Measurements from ENCODE around the gene GTPBP6. TPM values are rescaled to one million over a fixed set of nuclear protein-coding genes. Genes with fewer than 3 reads are reported as not detected.

GTPBP6 gene
- polyA plus RNA-seq, 1 of the 3 experiments (the other 2 are of a cell fraction) = 47.3 TPM

DNA sequence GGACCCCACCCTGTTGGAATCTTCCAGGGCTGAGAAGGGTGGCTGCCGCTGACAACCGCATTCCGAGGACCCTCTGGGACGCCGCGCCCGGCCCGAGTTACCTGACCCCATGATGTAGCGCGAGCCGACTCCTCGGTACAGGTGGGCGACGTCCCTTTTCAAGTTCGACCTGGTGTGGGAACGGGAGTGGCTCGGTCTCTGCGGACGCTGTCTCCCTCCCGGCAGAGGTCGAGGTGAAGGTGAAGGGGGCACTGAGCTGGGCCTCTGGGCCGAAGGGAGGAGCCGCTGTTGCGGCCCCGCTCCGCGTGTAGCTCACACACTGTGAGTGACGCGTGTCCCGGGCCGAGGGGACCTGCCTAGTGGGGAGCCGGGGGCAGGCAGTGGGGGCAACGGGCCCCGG, 4.5 kb downstream of the GTPBP6 start:
- CTCF ChIA-PET = no interaction called here
- Histone ChIP-seq H3K4me3 (ENCODE audit: low read depth in 2 of 2, low read length in 1 of 2) (no peak overlapping the region), H2AFZ (ENCODE audit: low read depth) (no peak overlapping the region), H3K9ac (no peak overlapping the region), H3K9me3 (no peaks in the 10 kb centered on the region), H3K79me2 (ENCODE audit: insufficient read depth) (peaks cover 10% of the 10 kb centered on the region; the same call in 1 of the 2 replicates), H3K27ac (ENCODE audit: low read depth in 2 of 2, low read length in 1 of 2) (no peak overlapping the region), H3F3A (replicated peaks; ENCODE audit: insufficient read depth) (no peaks in the 10 kb centered on the region), H3K9me2 (no peaks in the 10 kb centered on the region), H3K4me1 (ENCODE audit: control insufficient read depth in 1 of 2, insufficient read depth in 2 of 2, low read depth in 1 of 2, low read length in 1 of 2) (peaks cover 5 to 6% of the 10 kb centered on the region in 2 experiments; a peak in 2 of 4 replicates), H3K4me2 (no peak overlapping the region), H4K20me1 (ENCODE audit: insufficient read depth) (0 out of 2 replicates have a peak, but pooled peaks cover 8% of the 10 kb centered on the region), H3K27me3 (ENCODE audit: insufficient read depth) (no peaks in the 10 kb centered on the region), H3K36me3 (replicated peaks in 1 of 2; ENCODE audit: control insufficient read depth in 1 of 2, insufficient read depth in 2 of 2, low read length in 1 of 2) (peaks cover 0 to 44% of the 10 kb centered on the region in 2 experiments)
- WGBS (ENCODE audit: low lambda C conversion rate) = 90% methylated on average over 5 of the region's 34 CpGs
- POLR2A ChIA-PET = no interaction called here
- DNase-seq = no peak
- TF ChIP-seq FOSL2 (IDR thresholded peaks at IDR 0.05; ENCODE audit: borderline replicate concordance, low read depth) (no peak), GABPA (IDR thresholded peaks at IDR 0.05; ENCODE audit: low read depth) (no peak), YY1 (IDR thresholded peaks at IDR 0.05; ENCODE audit: low read depth) (no peak), FOXM1 (IDR thresholded peaks at IDR 0.05; ENCODE audit: low read depth) (no peak), FOXJ3 (CRISPR knock-in tag; IDR thresholded peaks at IDR 0.05) (no peak), RFX5 (IDR thresholded peaks at IDR 0.05; ENCODE audit: low read length) (no peak), POLR2AphosphoS5 (IDR thresholded peaks at IDR 0.05; ENCODE audit: low read depth, low read length) (no peak), JUND (IDR thresholded peaks at IDR 0.05) (no peak), RCOR1 (IDR thresholded peaks at IDR 0.05; ENCODE audit: low read length) (no peak), SIN3A (IDR thresholded peaks at IDR 0.05; ENCODE audit: borderline replicate concordance, low read depth, low read length) (no peak), SMC3 (IDR thresholded peaks at IDR 0.05; ENCODE audit: low read depth, low read length) (no peak), ELF1 (IDR thresholded peaks at IDR 0.05) (no peak), CHD2 (IDR thresholded peaks at IDR 0.05; ENCODE audit: low read length, partially characterized antibody) (no peak), NRF1 (IDR thresholded peaks at IDR 0.05; ENCODE audit: low read depth, low read length) (no peak)
- TF ChIP-seq, protein P1, sequence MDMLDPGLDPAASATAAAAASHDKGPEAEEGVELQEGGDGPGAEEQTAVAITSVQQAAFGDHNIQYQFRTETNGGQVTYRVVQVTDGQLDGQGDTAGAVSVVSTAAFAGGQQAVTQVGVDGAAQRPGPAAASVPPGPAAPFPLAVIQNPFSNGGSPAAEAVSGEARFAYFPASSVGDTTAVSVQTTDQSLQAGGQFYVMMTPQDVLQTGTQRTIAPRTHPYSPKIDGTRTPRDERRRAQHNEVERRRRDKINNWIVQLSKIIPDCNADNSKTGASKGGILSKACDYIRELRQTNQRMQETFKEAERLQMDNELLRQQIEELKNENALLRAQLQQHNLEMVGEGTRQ (IDR thresholded peaks at IDR 0.05; ENCODE audit: borderline replicate concordance, low read depth, low read length) = no peak
- TF ChIP-seq, protein P2, sequence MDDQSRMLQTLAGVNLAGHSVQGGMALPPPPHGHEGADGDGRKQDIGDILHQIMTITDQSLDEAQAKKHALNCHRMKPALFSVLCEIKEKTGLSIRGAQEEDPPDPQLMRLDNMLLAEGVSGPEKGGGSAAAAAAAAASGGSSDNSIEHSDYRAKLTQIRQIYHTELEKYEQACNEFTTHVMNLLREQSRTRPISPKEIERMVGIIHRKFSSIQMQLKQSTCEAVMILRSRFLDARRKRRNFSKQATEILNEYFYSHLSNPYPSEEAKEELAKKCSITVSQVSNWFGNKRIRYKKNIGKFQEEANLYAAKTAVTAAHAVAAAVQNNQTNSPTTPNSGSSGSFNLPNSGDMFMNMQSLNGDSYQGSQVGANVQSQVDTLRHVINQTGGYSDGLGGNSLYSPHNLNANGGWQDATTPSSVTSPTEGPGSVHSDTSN (IDR thresholded peaks at IDR 0.05) = no peak
- TF ChIP-seq, protein P3, sequence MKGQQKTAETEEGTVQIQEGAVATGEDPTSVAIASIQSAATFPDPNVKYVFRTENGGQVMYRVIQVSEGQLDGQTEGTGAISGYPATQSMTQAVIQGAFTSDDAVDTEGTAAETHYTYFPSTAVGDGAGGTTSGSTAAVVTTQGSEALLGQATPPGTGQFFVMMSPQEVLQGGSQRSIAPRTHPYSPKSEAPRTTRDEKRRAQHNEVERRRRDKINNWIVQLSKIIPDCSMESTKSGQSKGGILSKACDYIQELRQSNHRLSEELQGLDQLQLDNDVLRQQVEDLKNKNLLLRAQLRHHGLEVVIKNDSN (IDR thresholded peaks at IDR 0.05; ENCODE audit: borderline replicate concordance, low read depth) = no peak
- TF ChIP-seq, protein P4, sequence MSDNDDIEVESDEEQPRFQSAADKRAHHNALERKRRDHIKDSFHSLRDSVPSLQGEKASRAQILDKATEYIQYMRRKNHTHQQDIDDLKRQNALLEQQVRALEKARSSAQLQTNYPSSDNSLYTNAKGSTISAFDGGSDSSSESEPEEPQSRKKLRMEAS (IDR thresholded peaks at IDR 0.05; ENCODE audit: low read depth) = no peak
